GM21423 (cell line): Measurements from ENCODE around the gene HSPG2.

Experiments
- ATAC-seq: cut with Tn5 transposase; IDR thresholded peaks from one replicate; pipeline ENCODE4 v1.9.1; 2021; ENCODE audit warnings: mild to moderate bottlenecking, moderate library complexity; ENCODE audit not compliant: unreplicated experiment

HSPG2 gene

GRCh38 chr1:21774835-21775549 lies 162.1 kb downstream of the HSPG2 start:
- no peak for ATAC-seq

DNA sequence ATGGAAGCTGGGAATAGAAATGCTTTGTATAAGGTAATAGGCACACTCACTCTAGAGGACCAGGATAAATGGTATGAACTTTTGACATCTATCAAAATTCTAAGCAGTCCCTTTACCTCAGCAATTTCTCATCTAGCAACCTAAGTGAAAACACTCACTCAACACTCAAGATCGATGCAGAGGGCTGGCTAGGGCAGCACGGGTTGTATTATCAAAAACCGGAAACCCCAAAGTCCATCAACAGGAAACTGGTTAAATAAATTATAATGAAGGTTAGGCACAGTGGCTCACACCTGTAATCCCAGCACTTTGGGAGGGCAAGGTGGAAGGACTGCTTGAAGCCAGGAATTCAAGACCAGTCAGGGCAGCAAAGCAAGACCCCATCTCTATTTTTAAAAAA lies 163.5 kb downstream of the HSPG2 start:
- peak; percentile 57 for ATAC-seq
